Activated T-cell treated with anti-CD3 and anti-CD28 coated beads, Interleukin-2, amount 50 U/mL, for 24 hours (primary cell): ENCODE results near the gene BACE1-AS.
A peak's percentile ranks its signal among the peaks of the same experiment; 100 is the strongest.

ENCODE experiments used
- DNase-seq: peaks from one replicate; pipeline ENCODE4 v3.0.0-alpha.2; 2020
- H3K27ac Mint-ChIP-seq: 2 replicates; pipeline ENCODE4 v1.8.0; 2020; ENCODE audit warnings: mild to moderate bottlenecking, mixed read lengths
- H3K27me3 Mint-ChIP-seq: 2 replicates; pipeline ENCODE4 v1.8.0; 2020; ENCODE audit warnings: mixed read lengths
- H3K36me3 Mint-ChIP-seq: 2 replicates; pipeline ENCODE4 v1.8.0; 2020; ENCODE audit warnings: low read depth, mixed read lengths
- H3K4me1 Mint-ChIP-seq: 2 replicates; pipeline ENCODE4 v1.8.0; 2020; ENCODE audit warnings: low read depth, mixed read lengths
- H3K4me3 Mint-ChIP-seq: 2 replicates; pipeline ENCODE4 v1.8.0; 2020; ENCODE audit warnings: mild to moderate bottlenecking, moderate library complexity, mixed read lengths
- H3K9me3 Mint-ChIP-seq: 2 replicates; pipeline ENCODE4 v1.8.0; 2020; ENCODE audit warnings: mixed read lengths

Gene BACE1-AS

GRCh38 chr11:117300773-117301172 is 9.6 kb downstream of the BACE1-AS start:
- Mint-ChIP-seq H3K36me3 (no peaks in the 10 kb centered on the region), H3K9me3 (no peaks in the 10 kb centered on the region), H3K4me3 (no peak overlapping the region), H3K4me1 (peaks cover 4% of the 10 kb centered on the region), H3K27me3 (no peaks in the 10 kb centered on the region), H3K27ac (no peak overlapping the region)
- DNase-seq: no peak

GRCh38 chr11:117302228-117302627 is 11.1 kb downstream of the BACE1-AS start:
- H3K4me1 Mint-ChIP-seq: peaks cover 4% of the 10 kb centered on the region
- no peak overlapping the region for H3K27ac Mint-ChIP-seq
- no peak overlapping the region for H3K4me3 Mint-ChIP-seq
- DNase-seq: no peak
- no peaks in the 10 kb centered on the region for H3K27me3 Mint-ChIP-seq
- no peaks in the 10 kb centered on the region for H3K9me3 Mint-ChIP-seq
- H3K36me3 Mint-ChIP-seq: no peaks in the 10 kb centered on the region

GRCh38 chr11:117303101-117303500 is 12.0 kb downstream of the BACE1-AS start:
- no peaks in the 10 kb centered on the region for H3K27me3 Mint-ChIP-seq
- no peak for DNase-seq
- no peak overlapping the region for H3K27ac Mint-ChIP-seq
- peaks cover 4% of the 10 kb centered on the region for H3K4me1 Mint-ChIP-seq
- H3K9me3 Mint-ChIP-seq: no peaks in the 10 kb centered on the region
- no peaks in the 10 kb centered on the region for H3K36me3 Mint-ChIP-seq
- no peak overlapping the region for H3K4me3 Mint-ChIP-seq

GRCh38 chr11:117303646-117304315 is 12.6 kb downstream of the BACE1-AS start:
- Mint-ChIP-seq H3K9me3 (no peaks in the 10 kb centered on the region), H3K4me3 (no peak overlapping the region), H3K4me1 (peaks cover 4% of the 10 kb centered on the region), H3K27me3 (no peaks in the 10 kb centered on the region), H3K27ac (no peak overlapping the region), H3K36me3 (no peaks in the 10 kb centered on the region)
- DNase-seq: no peak

GRCh38 chr11:117305145-117305544 is 14.0 kb downstream of the BACE1-AS start:
- Mint-ChIP-seq H3K9me3 (no peaks in the 10 kb centered on the region), H3K36me3 (no peaks in the 10 kb centered on the region), H3K4me1 (peaks cover 4% of the 10 kb centered on the region), H3K27me3 (no peaks in the 10 kb centered on the region), H3K4me3 (no peak overlapping the region), H3K27ac (no peak overlapping the region)
- no peak for DNase-seq

GRCh38 chr11:117309310-117309709 is 18.2 kb downstream of the BACE1-AS start:
- no peak for DNase-seq
- Mint-ChIP-seq H3K36me3 (no peaks in the 10 kb centered on the region), H3K27ac (no peak overlapping the region), H3K27me3 (peaks cover 8% of the 10 kb centered on the region), H3K9me3 (no peaks in the 10 kb centered on the region), H3K4me1 (no peaks in the 10 kb centered on the region), H3K4me3 (no peak overlapping the region)

- Mint-ChIP-seq H3K4me1 (peaks cover 8% of the 10 kb centered on the region), H3K36me3 (no peaks in the 10 kb centered on the region), H3K27me3 (peaks cover 35% of the 10 kb centered on the region), H3K9me3 (no peaks in the 10 kb centered on the region), H3K4me3 (no peak overlapping the region), H3K27ac (no peak overlapping the region)
- DNase-seq: no peak
Observed at GRCh38 chr11:117313091-117313490, 21.9 kb downstream of the BACE1-AS start.

- peaks cover 35% of the 10 kb centered on the region for H3K27me3 Mint-ChIP-seq
- H3K4me1 Mint-ChIP-seq: peaks cover 8% of the 10 kb centered on the region
- H3K27ac Mint-ChIP-seq: no peak overlapping the region
- no peaks in the 10 kb centered on the region for H3K9me3 Mint-ChIP-seq
- DNase-seq: no peak
- H3K4me3 Mint-ChIP-seq: peak overlapping the region; percentile 39
- no peaks in the 10 kb centered on the region for H3K36me3 Mint-ChIP-seq
Observed at GRCh38 chr11:117313828-117314768, 23.0 kb downstream of the BACE1-AS start.

- Mint-ChIP-seq H3K27ac (no peak overlapping the region), H3K4me3 (peak overlapping the region; percentile 59), H3K27me3 (peaks cover 35% of the 10 kb centered on the region), H3K36me3 (no peaks in the 10 kb centered on the region), H3K4me1 (peaks cover 8% of the 10 kb centered on the region), H3K9me3 (no peaks in the 10 kb centered on the region)
- DNase-seq: no peak
Observed at GRCh38 chr11:117314840-117315239, 23.7 kb downstream of the BACE1-AS start.

- peak overlapping the region; percentile 75 for H3K4me3 Mint-ChIP-seq
- DNase-seq: no peak
Observed at GRCh38 chr11:117315285-117316196, 24.4 kb downstream of the BACE1-AS start.

GRCh38 chr11:117316197-117316961 is 25.2 kb downstream of the BACE1-AS start, which contains the start of gene BACE1:
Gene BACE1, minus strand, starts transcription at chr11:117316256. Its CDS starts 461 bp downstream, at chr11:117315795.
- no peaks in the 10 kb centered on the region for H3K9me3 Mint-ChIP-seq
- peak; percentile 51 for DNase-seq
- peaks cover 35% of the 10 kb centered on the region for H3K27me3 Mint-ChIP-seq

More at GRCh38 chr11:117315285-117316196, 24.4 kb downstream of the BACE1-AS start:
- Mint-ChIP-seq H3K36me3 (no peaks in the 10 kb centered on the region), H3K4me1 (peaks cover 8% of the 10 kb centered on the region), H3K27me3 (peaks cover 35% of the 10 kb centered on the region), H3K27ac (no peak overlapping the region), H3K9me3 (no peaks in the 10 kb centered on the region)

GRCh38 chr11:117318738-117319137 is 27.6 kb downstream of the BACE1-AS start:
- H3K4me1 Mint-ChIP-seq: peaks cover 8% of the 10 kb centered on the region
- no peak overlapping the region for H3K4me3 Mint-ChIP-seq
- H3K9me3 Mint-ChIP-seq: no peaks in the 10 kb centered on the region
- H3K27ac Mint-ChIP-seq: no peak overlapping the region
- H3K27me3 Mint-ChIP-seq: peaks cover 32% of the 10 kb centered on the region
- H3K36me3 Mint-ChIP-seq: no peaks in the 10 kb centered on the region
- DNase-seq: no peak

More at GRCh38 chr11:117316197-117316961, 25.2 kb downstream of the BACE1-AS start, which contains the start of gene BACE1:
- peaks cover 8% of the 10 kb centered on the region for H3K4me1 Mint-ChIP-seq
- H3K4me3 Mint-ChIP-seq: peak within 1 kb of the TSS; percentile 75
- H3K27ac Mint-ChIP-seq: no peak within 1 kb of the TSS
- no peaks in the 10 kb centered on the region for H3K36me3 Mint-ChIP-seq

- no peak for DNase-seq
- Mint-ChIP-seq H3K4me1 (peaks cover 8% of the 10 kb centered on the region), H3K4me3 (no peak overlapping the region), H3K36me3 (no peaks in the 10 kb centered on the region), H3K27me3 (peaks cover 26% of the 10 kb centered on the region), H3K27ac (no peak overlapping the region), H3K9me3 (no peaks in the 10 kb centered on the region)
Observed at GRCh38 chr11:117319214-117319840, 28.2 kb downstream of the BACE1-AS start.
